H9 (cell line): ENCODE results near the gene SRGN. TPM values are rescaled to one million over a fixed set of nuclear protein-coding genes. Genes with fewer than 3 reads are reported as not detected.

Experiments used
- DNase-seq: peaks from one replicate; pipeline ENCODE4 v3.0.0-alpha.2; 2017
- H2AFZ ChIP-seq: one replicate; pipeline ENCODE4 v1.6.1; 2013; ENCODE audit warnings: mild to moderate bottlenecking, low read length, control low read depth, moderate library complexity
- H2AK5ac ChIP-seq: 2 replicates; pipeline ENCODE4 v1.6.1; 2013; ENCODE audit warnings: low read length, control low read depth, mixed read lengths; ENCODE audit not compliant: insufficient read length
- H2BK120ac ChIP-seq: one replicate; pipeline ENCODE4 v1.6.1; 2013; ENCODE audit warnings: low read depth, mild to moderate bottlenecking, low read length, control low read depth, inconsistent platforms; ENCODE audit not compliant: poor library complexity, severe bottlenecking
- H2BK12ac ChIP-seq: 2 replicates; pipeline ENCODE4 v1.6.1; 2013; ENCODE audit warnings: low read length, control low read depth, mixed read lengths, low read depth; ENCODE audit not compliant: insufficient read length
- H2BK15ac ChIP-seq: 2 replicates; pipeline ENCODE4 v1.6.1; 2013; ENCODE audit warnings: low read depth, low read length, control low read depth
- H2BK20ac ChIP-seq: one replicate; pipeline ENCODE4 v1.6.1; 2013; ENCODE audit warnings: low read depth, mild to moderate bottlenecking, low read length, control low read depth, inconsistent platforms; ENCODE audit not compliant: poor library complexity, severe bottlenecking
- H2BK5ac ChIP-seq: 2 replicates; pipeline ENCODE4 v1.6.1; 2013; ENCODE audit warnings: low read length, control low read depth, mixed read lengths; ENCODE audit not compliant: insufficient read length
- H3K14ac ChIP-seq: 2 replicates; pipeline ENCODE4 v1.6.1; 2013; ENCODE audit warnings: low read length, control low read depth; ENCODE audit not compliant: insufficient read depth
- H3K18ac ChIP-seq: 2 replicates; pipeline ENCODE4 v1.6.1; 2013; ENCODE audit warnings: low read depth, mild to moderate bottlenecking, mixed read lengths, low read length, control low read depth; ENCODE audit not compliant: insufficient read length
- H3K23ac ChIP-seq: 2 replicates; pipeline ENCODE4 v1.6.1; 2013; ENCODE audit warnings: low read length, control low read depth, mixed read lengths, low read depth; ENCODE audit not compliant: insufficient read length
- H3K23me2 ChIP-seq: 2 replicates; pipeline ENCODE4 v1.6.1; 2013; ENCODE audit warnings: low read depth, mild to moderate bottlenecking, mixed read lengths, low read length, control low read depth; ENCODE audit not compliant: insufficient read length, poor library complexity, severe bottlenecking
- H3K27ac ChIP-seq: 2 replicates; pipeline ENCODE4 v1.5.1; 2013; ENCODE audit warnings: low read length, control low read depth, mixed read lengths, low read depth; ENCODE audit not compliant: insufficient read length
- H3K27me3 ChIP-seq: 2 replicates; pipeline ENCODE4 v1.6.1; 2013; ENCODE audit warnings: low read length, control low read depth, inconsistent platforms; ENCODE audit not compliant: insufficient read depth
- H3K4ac ChIP-seq: 2 replicates; pipeline ENCODE4 v1.6.1; 2013; ENCODE audit warnings: low read depth, mild to moderate bottlenecking, control low read depth, inconsistent platforms, low read length, moderate library complexity
- H3K4me1 ChIP-seq: 2 replicates; pipeline ENCODE4 v1.6.1; 2013; ENCODE audit warnings: low read length, control low read depth, inconsistent platforms; ENCODE audit not compliant: insufficient read depth
- H3K4me2 ChIP-seq: 2 replicates; pipeline ENCODE4 v1.6.1; 2013; ENCODE audit warnings: low read length, control low read depth, mixed read lengths; ENCODE audit not compliant: insufficient read length, insufficient read depth
- H3K56ac ChIP-seq: 2 replicates; pipeline ENCODE4 v1.6.1; 2013; ENCODE audit warnings: low read depth, mild to moderate bottlenecking, mixed read lengths, low read length, control low read depth; ENCODE audit not compliant: insufficient read length
- H3K79me1 ChIP-seq: 2 replicates; pipeline ENCODE4 v1.6.1; 2013; ENCODE audit warnings: low read depth, mild to moderate bottlenecking, moderate library complexity, low read length, control low read depth, inconsistent platforms; ENCODE audit not compliant: insufficient read depth, poor library complexity, severe bottlenecking
- H3K79me2 ChIP-seq: 2 replicates; pipeline ENCODE4 v1.6.1; 2013; ENCODE audit warnings: low read length, control low read depth, inconsistent platforms; ENCODE audit not compliant: insufficient read depth
- H3K9ac ChIP-seq: 2 replicates; pipeline ENCODE4 v1.6.1; 2013; ENCODE audit warnings: low read length, control low read depth, mixed read lengths; ENCODE audit not compliant: insufficient read length; ENCODE audit errors: extremely low read depth
- H3K9me3 ChIP-seq: one replicate; pipeline ENCODE4 v1.6.1; 2013; ENCODE audit warnings: low read depth, low read length, inconsistent platforms; ENCODE audit not compliant: control insufficient read depth
- H3T11ph ChIP-seq: one replicate; pipeline ENCODE4 v1.6.1; 2013; ENCODE audit warnings: mild to moderate bottlenecking, low read length, control low read depth, inconsistent platforms
- H4K20me1 ChIP-seq: one replicate; pipeline ENCODE4 v1.6.1; 2013; ENCODE audit not compliant: control insufficient read depth, insufficient read length, insufficient read depth
- H4K5ac ChIP-seq: 2 replicates; pipeline ENCODE4 v1.6.1; 2013; ENCODE audit warnings: low read depth, mild to moderate bottlenecking, mixed read lengths, low read length, control low read depth; ENCODE audit not compliant: insufficient read length
- H4K8ac ChIP-seq: replicated peaks from 2 replicates; pipeline ENCODE4 v1.6.1; 2013; ENCODE audit warnings: low read length, control low read depth, mixed read lengths, low read depth; ENCODE audit not compliant: insufficient read length
- H4K91ac ChIP-seq: 2 replicates; pipeline ENCODE4 v1.6.1; 2013; ENCODE audit warnings: low read depth, mild to moderate bottlenecking, moderate library complexity, mixed read lengths, low read length, control low read depth; ENCODE audit not compliant: insufficient read length
- H3K27ac Mint-ChIP-seq, 3 experiments: 2 replicates in 2 of 3; 3 replicates in 1 of 3; pipeline ENCODE4 v1.8.0; 2020 to 2021; ENCODE audit warnings: mixed read lengths in 3 of 3, mild to moderate bottlenecking in 1 of 3, moderate library complexity in 1 of 3
- H3K27me3 Mint-ChIP-seq: 2 replicates; pipeline ENCODE4 v1.8.0; 2021; ENCODE audit warnings: low read depth, mild to moderate bottlenecking, moderate library complexity, mixed read lengths
- H3K36me3 Mint-ChIP-seq, 3 experiments: 2 replicates in 2 of 3; 3 replicates in 1 of 3; pipeline ENCODE4 v1.8.0; 2020 to 2021; ENCODE audit warnings: low read depth in 3 of 3, mixed read lengths in 3 of 3; ENCODE audit not compliant: insufficient read depth in 1 of 3
- H3K4me1 Mint-ChIP-seq, 2 experiments: 2 replicates each; pipeline ENCODE4 v1.8.0; 2020; ENCODE audit warnings: mixed read lengths in 2 of 2
- H3K4me3 Mint-ChIP-seq, 2 experiments: 2 replicates in 1 of 2; 3 replicates in 1 of 2; pipeline ENCODE4 v1.8.0; 2020 to 2021; ENCODE audit warnings: mild to moderate bottlenecking in 2 of 2, mixed read lengths in 2 of 2, moderate library complexity in 1 of 2
- H3K9me3 Mint-ChIP-seq, 2 experiments: 2 replicates in 1 of 2; 3 replicates in 1 of 2; pipeline ENCODE4 v1.8.0; 2020; ENCODE audit warnings: mild to moderate bottlenecking in 2 of 2, mixed read lengths in 2 of 2, moderate library complexity in 1 of 2
- WGBS: extraction: QIAGEN DNeasy Blood & Tissue Kit; methylation state at CpG from one replicate; pipeline ENCODE4 v1.1.7; 2013; ENCODE audit warnings: missing lambda C conversion rate, low lambda C conversion rate, mixed read lengths; ENCODE audit not compliant: insufficient read length; ENCODE audit errors: extremely low coverage; 5-methylcytosine and 5-hydroxymethylcytosine counted together
- total RNA-seq: library from RNA; stranded (reverse); gene quantifications from 2 replicates; pipeline ENCODE4 v1.2.1, GENCODE V29; 2021
- TF ChIP-seq, protein P1 (sequence below): fragments of 200-600 bp; sonication (generic); conservative IDR thresholded peaks from 3 replicates; pipeline ENCODE4 v1.8.0; 2021; ENCODE audit warnings: antibody characterized with exemption, mild to moderate bottlenecking

Gene SRGN
- total RNA-seq, 1 experiment from 2014 or later = not detected

DNA sequence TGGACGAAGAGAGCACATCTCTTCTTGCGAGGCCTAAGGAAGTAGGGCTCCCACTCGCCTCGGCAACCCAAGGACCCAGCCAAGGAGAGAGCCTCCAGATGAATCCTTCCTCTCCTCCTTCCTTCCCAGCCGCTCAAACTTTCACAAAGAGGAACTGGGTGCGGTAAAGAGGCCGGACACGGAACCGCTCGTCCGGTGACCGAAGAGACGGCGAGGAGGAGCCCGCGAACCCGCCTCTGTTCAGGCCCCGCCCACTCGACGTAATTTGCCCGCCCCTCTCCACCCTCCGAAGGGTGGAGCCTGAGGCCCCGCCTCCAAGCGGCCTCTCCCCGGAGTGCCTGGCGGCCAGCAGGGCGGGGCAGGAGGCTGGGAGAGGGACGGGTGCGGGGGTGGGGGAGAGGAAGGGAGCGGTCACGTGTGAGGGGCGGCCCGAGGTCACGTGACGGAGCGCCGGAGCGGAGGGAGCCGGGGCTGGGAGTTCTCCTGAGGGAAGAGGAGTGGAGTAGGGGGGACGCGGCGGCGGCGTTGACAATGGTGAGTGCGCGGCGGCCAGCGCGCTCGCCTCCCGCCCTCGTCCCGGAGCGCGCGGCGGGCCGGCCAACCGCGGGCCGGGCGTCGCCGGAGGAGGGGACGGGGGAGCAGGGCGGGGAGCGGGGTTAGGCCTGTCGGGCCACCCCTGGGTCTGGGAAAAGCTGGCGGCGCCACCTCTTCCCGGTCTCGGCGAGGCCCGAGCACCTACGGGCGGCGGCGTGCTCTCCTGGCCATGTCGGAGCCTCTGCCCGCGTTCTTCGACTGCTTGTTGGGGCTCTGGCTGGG, 36.1 kb downstream of the SRGN start, which contains the start of gene VPS26A:
Gene VPS26A (plus strand): TSS at position 432 of the 816 bp plus-strand sequence. CDS start 100 bp downstream, at position 532.
- Mint-ChIP-seq H3K27ac (peak within 1 kb of the TSS; percentile 99), H3K9me3 (no peaks in the 10 kb centered on the region), H3K27me3 (no peaks in the 10 kb centered on the region), H3K4me1 (peaks cover 13 to 22% of the 10 kb centered on the region in 2 experiments), H3K4me3 (peak within 1 kb of the TSS; percentile 89 to 97), H3K36me3 (no peaks in the 10 kb centered on the region)
- Histone ChIP-seq H3K56ac (no peak within 1 kb of the TSS), H3K4me2 (peak within 1 kb of the TSS; percentile 87), H4K20me1 (no peaks in the 10 kb centered on the region), H3K9me3 (no peaks in the 10 kb centered on the region), H2AFZ (no peak within 1 kb of the TSS), H3K79me2 (no peaks in the 10 kb centered on the region; the same call in 1 of the 2 replicates), H3K23ac (no peak within 1 kb of the TSS), H2AK5ac (no peak within 1 kb of the TSS), H2BK5ac (no peak within 1 kb of the TSS), H3K79me1 (no peaks in the 10 kb centered on the region), H3T11ph (no peak within 1 kb of the TSS), H3K27ac (peak within 1 kb of the TSS; percentile 86), H3K18ac (peak within 1 kb of the TSS; percentile 99), H4K5ac (no peak within 1 kb of the TSS), H3K14ac (peak within 1 kb of the TSS; percentile 97), H4K91ac (no peak within 1 kb of the TSS), H2BK120ac (no peak within 1 kb of the TSS), H2BK12ac (no peak within 1 kb of the TSS), H3K4me1 (no peaks in the 10 kb centered on the region), H3K4ac (no peak within 1 kb of the TSS; the same call in 1 of the 2 replicates), H2BK15ac (no peak within 1 kb of the TSS), H3K9ac (peak within 1 kb of the TSS; percentile 97), H4K8ac (no peak within 1 kb of the TSS), H2BK20ac (no peak within 1 kb of the TSS), H3K27me3 (no peaks in the 10 kb centered on the region), H3K23me2 (peaks cover 6% of the 10 kb centered on the region)
- TF ChIP-seq, protein P1, sequence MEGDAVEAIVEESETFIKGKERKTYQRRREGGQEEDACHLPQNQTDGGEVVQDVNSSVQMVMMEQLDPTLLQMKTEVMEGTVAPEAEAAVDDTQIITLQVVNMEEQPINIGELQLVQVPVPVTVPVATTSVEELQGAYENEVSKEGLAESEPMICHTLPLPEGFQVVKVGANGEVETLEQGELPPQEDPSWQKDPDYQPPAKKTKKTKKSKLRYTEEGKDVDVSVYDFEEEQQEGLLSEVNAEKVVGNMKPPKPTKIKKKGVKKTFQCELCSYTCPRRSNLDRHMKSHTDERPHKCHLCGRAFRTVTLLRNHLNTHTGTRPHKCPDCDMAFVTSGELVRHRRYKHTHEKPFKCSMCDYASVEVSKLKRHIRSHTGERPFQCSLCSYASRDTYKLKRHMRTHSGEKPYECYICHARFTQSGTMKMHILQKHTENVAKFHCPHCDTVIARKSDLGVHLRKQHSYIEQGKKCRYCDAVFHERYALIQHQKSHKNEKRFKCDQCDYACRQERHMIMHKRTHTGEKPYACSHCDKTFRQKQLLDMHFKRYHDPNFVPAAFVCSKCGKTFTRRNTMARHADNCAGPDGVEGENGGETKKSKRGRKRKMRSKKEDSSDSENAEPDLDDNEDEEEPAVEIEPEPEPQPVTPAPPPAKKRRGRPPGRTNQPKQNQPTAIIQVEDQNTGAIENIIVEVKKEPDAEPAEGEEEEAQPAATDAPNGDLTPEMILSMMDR = no peak
- DNase-seq = peak; percentile 99
- WGBS = no CpG with 5 or more reads among the region's 82 CpGs
